OCI-M1 (cell line): ENCODE results near the gene PGF.
A peak's percentile ranks its signal among the peaks of the same experiment; 100 is the strongest.

Source experiments
- DNase-seq: peaks from one replicate; lab custom pipeline; 2025; lab: John Stamatoyannopoulos, UW

PGF gene

GRCh38 chr14:74956280-74957072 is 1.1 kb upstream of the PGF start:
- no peak for DNase-seq

DNA sequence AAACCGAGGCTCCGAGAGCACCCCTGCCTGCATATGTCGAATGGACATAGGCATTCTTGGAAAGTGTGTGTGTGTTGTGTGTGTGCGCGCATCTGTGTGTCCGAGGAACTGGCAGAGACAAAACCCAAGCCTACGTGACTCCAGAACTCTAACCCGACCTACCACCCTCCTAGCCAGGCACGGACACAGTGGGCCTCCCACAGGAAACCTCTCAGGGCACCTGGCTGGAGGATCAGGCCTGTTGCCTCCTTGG is 556 bp upstream of the PGF start:
- DNase-seq = no peak

DNA sequence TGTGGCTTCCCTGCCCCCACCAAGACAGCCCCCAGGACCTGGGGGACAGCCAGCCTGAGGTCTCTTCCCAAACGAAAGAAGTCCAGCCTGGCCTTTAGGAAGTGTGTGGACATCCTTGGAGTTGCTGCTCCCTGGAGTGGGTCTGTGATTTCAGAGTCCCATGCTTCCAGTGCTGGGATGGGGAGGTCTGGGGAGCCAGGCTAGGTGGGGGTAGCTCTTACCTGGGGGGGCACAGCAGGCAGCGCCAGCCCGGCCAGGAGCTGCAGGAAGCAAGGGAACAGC is 509 bp downstream of the PGF start:
- no peak for DNase-seq

- no peak for DNase-seq
Measured at GRCh38 chr14:74954232-74954946, 1.0 kb downstream of the PGF start.

DNA sequence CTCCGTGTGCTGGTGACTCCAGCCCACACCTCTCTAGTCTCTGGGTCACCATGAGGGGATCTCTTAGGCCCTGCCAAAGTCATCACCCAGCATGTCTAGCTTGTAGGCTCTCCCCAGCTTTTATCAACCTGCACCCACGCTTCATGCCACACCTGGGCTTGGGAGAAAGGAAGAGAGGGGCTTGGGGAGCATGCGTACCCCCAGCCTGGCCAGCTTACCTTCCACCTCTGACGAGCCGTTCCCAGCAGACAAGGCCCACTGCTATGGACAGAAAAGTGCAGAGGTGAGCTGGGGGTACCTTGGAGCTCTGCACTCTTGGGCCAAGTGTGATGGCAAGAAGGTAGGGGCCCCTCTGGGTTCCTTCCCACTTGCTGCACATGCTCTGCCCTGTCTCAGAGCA is 1.7 kb downstream of the PGF start:
- DNase-seq = no peak

- DNase-seq = no peak
Measured at GRCh38 chr14:74952697-74953484, 2.5 kb downstream of the PGF start.

- no peak for DNase-seq
Measured at GRCh38 chr14:74952180-74952665, 3.2 kb downstream of the PGF start.

DNA sequence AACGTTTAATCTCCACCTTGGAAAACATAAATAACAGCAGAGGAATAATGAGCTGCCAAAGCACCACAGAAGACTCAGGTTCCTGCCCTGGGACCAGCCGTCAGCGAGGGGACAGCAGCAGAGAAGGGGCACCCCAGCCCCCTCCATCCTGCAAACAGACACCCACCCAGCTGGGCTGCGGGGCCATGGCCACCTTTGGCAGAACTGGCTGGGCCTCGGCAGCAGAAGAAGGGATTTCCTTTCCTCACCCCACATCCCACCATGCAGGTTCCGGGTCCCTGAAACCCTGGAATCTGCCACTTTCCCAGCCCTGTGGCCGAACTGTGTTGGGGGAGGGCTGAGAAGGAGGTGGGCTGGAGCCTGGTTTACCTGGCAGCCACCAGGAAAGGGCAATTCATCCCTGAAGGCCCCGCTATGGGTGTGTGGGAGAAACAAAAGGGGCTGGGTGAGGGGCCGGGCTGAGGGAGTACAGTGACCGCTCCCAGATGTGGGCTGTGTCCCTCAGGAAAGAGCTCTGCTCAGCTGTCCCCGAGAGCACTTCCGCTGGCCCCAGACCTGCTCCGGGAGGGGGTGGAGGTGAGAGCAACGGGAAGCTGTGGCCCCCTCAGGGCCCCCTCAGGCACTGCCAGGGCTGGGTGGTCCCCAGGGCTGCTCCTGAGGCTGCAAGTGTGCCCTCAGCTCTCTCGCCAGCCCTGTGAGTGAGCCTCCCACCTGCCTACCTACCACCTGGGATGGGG is 3.8 kb downstream of the PGF start:
- no peak for DNase-seq

DNA sequence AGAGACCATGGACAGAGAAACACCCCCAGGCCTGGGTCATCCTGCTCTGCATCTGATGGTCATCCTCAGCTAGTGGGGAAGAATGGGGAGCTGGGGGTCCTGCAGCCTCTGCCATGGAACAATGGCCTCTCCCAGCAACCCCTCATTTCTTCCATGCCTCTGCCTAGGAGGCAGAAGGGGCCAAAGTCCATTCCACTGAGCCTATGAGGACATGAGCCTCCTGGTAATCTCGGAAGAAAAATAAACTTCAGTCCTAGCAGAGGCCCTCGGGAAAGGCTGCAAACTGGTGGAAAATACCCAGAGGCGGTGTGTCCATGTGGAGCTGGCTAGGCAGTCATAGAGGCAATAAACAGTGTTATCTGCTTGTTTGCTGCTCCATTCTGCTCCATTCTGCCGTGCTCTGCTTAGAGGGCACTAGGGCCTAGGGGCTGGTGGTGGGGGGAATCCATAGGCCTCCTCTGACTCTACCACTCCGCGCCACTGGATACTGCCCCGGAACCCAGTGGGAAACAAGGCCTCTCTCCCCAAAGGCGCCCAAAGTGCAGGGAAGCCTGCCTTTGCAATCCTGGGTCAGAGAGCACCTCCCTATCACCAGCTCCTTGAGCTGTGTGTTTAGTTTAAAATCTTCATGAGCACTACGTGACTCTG is 4.5 kb downstream of the PGF start:
- no peak for DNase-seq

GRCh38 chr14:74949859-74950573 is 5.4 kb downstream of the PGF start:
- DNase-seq = peak; percentile 20

- DNase-seq = no peak
Measured at GRCh38 chr14:74949191-74949601, 6.2 kb downstream of the PGF start.

DNA sequence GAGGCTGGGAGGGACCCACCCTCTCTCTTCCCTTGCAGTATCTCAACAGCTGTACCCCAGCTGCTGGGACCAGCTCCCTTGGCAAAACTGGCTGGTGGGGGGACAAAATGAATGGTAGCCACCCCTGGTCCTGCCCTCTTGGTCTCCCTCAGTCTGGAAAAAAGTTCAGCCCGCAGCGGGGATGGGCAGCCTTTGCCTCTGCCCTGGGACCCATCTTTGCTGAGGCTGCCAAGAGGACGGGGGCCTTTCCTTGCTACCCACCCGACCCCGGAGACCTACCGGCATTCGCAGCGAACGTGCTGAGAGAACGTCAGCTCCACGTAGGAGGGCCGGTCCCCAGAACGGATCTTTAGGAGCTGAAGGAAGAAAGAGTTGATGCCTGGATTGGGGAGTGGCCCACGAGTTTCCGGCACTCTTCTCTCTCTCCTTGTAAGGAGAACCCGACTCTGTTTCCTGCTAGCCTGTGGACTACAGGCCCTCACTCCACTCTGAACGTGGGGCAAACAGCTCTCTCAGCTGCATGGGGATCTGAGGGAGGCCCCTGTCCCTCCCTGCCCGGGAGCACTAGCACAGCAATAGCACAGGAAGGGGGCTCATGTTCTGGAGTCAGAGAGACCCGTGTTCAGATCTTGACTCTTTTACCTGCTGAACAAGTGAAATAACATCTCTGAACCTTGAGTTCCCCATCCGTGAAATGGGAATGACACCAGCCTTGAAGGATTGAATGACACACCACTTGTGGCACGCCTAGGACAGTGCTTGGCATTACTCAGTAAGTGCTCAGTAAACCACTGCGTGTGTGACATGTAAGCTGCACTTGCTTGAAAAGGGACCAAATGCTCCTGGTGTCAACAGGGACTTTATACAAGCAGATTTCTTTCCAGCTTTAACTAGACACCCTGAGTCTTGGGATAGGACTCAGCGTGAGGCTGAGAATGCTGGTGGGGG is 6.9 kb downstream of the PGF start:
- no peak for DNase-seq

DNA sequence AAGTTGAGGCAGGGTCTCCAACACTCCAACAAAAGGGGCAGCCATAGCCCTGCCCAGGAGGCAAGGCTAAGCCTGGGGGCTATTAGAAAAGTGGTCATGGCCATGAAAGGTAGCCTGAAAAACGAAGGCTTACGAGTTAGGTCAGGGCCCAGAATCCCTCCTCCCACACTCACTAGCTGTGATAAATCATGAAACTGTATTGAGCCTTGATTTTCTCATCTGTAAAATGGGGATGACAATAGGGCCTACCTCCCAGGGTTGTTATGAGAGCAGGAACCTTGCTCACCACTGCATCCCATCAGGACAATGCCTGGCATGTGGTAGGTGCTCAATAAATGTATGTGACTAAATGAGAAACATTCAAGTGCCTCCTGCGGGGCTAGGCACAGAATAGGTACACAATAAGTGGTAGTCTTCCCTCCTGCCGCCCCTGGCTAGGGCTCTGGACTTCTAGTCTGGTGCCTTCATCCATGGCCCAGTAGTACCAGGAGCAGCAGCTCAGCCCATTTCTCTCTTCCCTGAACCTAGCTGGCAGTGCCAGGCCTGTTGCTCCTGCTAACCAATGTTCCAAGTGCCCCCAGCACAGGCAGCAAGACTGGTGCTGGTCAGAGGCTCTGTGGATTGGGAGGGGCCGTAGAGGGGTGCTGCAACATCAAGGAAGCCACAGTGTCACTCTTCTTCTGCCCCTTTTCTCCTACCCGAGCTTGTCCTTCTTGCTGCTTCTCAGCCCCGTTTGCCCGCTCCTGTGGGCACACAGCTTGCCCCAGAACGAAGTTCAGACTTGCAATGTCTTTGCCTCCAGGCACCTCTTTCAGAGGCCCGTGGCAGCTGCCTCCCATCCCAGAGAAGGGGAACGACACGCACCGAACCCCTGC is 7.8 kb downstream of the PGF start:
- DNase-seq = no peak

- DNase-seq = no peak
Measured at GRCh38 chr14:74946659-74947281, 8.6 kb downstream of the PGF start.

DNA sequence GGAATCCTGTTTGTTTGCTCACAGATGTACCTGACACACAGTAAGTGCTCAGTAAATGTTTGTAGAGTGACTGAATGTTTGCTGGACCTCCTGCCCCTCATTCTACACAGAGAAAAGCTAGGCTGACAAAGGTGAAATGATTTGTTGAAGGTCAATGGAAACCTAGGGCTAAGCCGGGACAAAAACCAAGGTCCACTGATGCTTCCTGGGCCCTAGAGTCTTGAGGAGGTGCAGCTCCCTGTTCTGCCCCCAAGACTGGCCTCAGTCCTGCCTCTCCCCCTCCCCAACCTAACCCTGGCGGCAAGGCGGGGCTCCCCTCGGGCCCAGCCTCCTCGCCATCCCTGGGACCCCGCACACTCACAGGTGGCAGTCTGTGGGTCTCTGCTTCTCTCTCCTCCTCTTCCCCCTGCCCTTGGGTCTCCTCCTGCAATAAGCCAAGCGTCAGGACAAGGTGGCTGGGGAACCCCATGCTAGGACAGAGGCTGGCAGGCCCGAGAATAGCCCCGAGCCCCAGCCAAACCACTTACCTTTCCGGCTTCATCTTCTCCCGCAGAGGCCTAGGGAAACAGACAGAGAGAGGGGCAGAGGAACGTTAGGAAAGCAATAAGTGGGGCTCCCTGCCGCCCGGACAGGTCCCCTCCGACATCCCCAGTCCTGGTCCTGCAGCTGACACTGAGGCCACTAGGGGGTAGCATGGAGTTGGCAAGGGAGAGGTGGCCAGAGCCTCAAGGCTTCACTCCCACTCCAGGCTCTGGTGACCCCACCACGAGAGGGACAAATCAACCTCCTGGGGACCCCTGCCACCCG is 9.3 kb downstream of the PGF start:
- peak; percentile 76 for DNase-seq

DNA sequence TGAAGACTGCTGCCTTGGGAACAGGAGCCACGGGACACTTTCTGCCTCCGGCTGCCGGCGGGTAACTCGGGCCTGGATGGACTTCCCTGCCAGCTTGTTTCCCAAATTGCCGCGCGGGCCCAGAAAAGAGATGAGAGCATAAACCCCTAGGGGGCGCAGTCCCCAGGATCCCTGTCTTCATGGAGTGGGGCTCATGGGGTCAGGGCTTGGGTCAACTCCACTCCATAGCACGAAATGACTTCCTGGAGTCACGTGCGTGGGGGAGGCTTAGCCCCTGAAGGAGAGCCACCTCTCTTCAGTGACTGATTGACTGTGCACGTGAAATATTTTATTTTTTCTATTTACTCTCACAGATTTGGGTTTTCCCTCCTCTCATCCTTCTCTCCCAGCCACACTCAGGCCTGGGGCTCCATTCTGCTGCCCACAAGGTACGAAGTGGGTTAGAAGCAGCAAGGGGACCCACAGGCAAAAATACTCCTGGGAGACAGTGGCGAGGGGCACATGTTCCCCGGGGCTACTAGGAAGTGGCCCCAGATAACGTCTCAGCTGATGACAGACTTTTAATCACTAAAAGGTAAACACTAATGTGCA is 10.0 kb downstream of the PGF start:
- DNase-seq = peak; percentile 53

DNA sequence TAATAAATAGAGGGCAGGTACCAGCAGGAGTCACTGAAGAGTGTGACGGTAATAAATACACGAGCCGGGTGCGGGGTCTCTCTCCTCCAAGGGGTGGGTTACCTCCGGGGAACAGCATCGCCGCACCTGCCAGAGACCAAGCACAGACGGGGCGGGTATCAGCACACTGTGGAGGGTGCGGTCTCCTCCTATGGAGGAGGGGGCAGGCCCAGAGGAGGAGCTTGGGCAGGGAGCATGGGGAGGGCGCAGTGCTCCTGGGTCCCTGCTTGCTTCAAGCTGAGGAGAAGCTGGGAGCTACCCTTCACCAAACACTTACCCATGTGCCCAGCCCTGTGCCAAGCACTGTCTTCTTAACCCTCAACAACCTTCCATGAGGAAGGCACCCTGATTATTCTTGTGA is 12.8 kb downstream of the PGF start:
- no peak for DNase-seq
